Neural cell (in vitro differentiated cells): ENCODE results near the gene METTL14. TPM values are rescaled to one million over a fixed set of nuclear protein-coding genes. Genes with fewer than 3 reads are reported as not detected.
"Not testable (repeated sequence)": the region's sequence is repeated elsewhere in the genome, so short reads cannot be mapped to it uniquely, and the experiment has no call there.

ENCODE experiments used
- H2AFZ ChIP-seq: fragments of 200-600, 300-800 bp; sonication (generic), shearing (Covaris generic); 2 replicates; pipeline ENCODE4 v1.6.0; 2014; ENCODE audit warnings: low read depth, mild to moderate bottlenecking, antibody characterized with exemption, low read length, moderate library complexity
- H3F3A ChIP-seq: fragments of 200-600 bp; shearing (Covaris generic); 2 replicates; pipeline ENCODE4 v1.6.1; 2016; ENCODE audit warnings: mild to moderate bottlenecking, moderate library complexity, mixed read lengths, antibody characterized with exemption, low read length; ENCODE audit not compliant: insufficient read depth, poor library complexity, severe bottlenecking
- H3K27ac ChIP-seq: fragments of 200-600, 300-800 bp; sonication (generic), shearing (Covaris generic); 2 replicates; pipeline ENCODE4 v1.5.1; 2014; ENCODE audit warnings: mild to moderate bottlenecking, low read length, moderate library complexity
- H3K27me3 ChIP-seq: fragments of 300-800, 200-600 bp; sonication (generic), shearing (Covaris generic); 2 replicates; pipeline ENCODE4 v1.6.0; 2014; ENCODE audit warnings: mild to moderate bottlenecking, low read depth, low read length, moderate library complexity; ENCODE audit not compliant: insufficient read depth
- H3K36me3 ChIP-seq: fragments of 300-800, 200-600 bp; sonication (generic), shearing (Covaris generic); 2 replicates; pipeline ENCODE4 v1.5.1; 2014; ENCODE audit warnings: mild to moderate bottlenecking, antibody characterized with exemption, low read length, moderate library complexity; ENCODE audit not compliant: insufficient read depth
- H3K4me2 ChIP-seq: fragments of 300-800, 200-600 bp; sonication (generic), shearing (Covaris generic); 2 replicates; pipeline ENCODE4 v1.6.0; 2014; ENCODE audit warnings: mild to moderate bottlenecking, low read length
- H3K4me3 ChIP-seq: fragments of 300-800, 200-600 bp; sonication (generic), shearing (Covaris generic); 2 replicates; pipeline ENCODE4 v1.5.1; 2014; ENCODE audit warnings: mild to moderate bottlenecking, low read length, moderate library complexity
- H3K79me2 ChIP-seq: fragments of 200-600 bp; shearing (Covaris generic); replicated peaks from 2 replicates; pipeline ENCODE4 v1.6.0; 2014; ENCODE audit warnings: mild to moderate bottlenecking, low read length, moderate library complexity; ENCODE audit not compliant: insufficient read depth
- H3K9ac ChIP-seq: fragments of 300-800, 200-600 bp; sonication (generic), shearing (Covaris generic); 2 replicates; pipeline ENCODE4 v1.6.1; 2016; ENCODE audit warnings: mild to moderate bottlenecking, low read length, mixed read lengths
- H3K9me2 ChIP-seq: fragments of 200-600 bp; shearing (Covaris generic); 2 replicates; pipeline ENCODE4 v1.6.1; 2016; ENCODE audit warnings: mild to moderate bottlenecking, low read length, mixed read lengths; ENCODE audit not compliant: insufficient read depth
- H3K9me3 ChIP-seq: fragments of 200-600, 300-800 bp; sonication (generic), shearing (Covaris generic); 2 replicates; pipeline ENCODE4 v1.6.1; 2016; ENCODE audit warnings: mild to moderate bottlenecking, mixed run types, low read length, moderate library complexity, mixed read lengths
- H4K20me1 ChIP-seq: fragments of 200-600 bp; shearing (Covaris generic); 2 replicates; pipeline ENCODE4 v1.6.1; 2016; ENCODE audit warnings: mild to moderate bottlenecking, mixed run types; ENCODE audit not compliant: insufficient read depth
- EP300 ChIP-seq: fragments of 450-650 bp; conservative IDR thresholded peaks from 2 replicates; pipeline ENCODE4 v1.6.1; 2014; ENCODE audit warnings: antibody characterized with exemption, mild to moderate bottlenecking, moderate library complexity; ENCODE audit not compliant: poor library complexity, severe bottlenecking
- EZH2 ChIP-seq: fragments of 200-600, 300-800 bp; shearing (Covaris generic), sonication (generic); IDR thresholded peaks from 2 replicates; pipeline ENCODE4 v1.6.1; 2014; ENCODE audit warnings: antibody characterized with exemption, low read length, borderline replicate concordance, mild to moderate bottlenecking; ENCODE audit not compliant: insufficient read depth, poor library complexity, severe bottlenecking
- MXI1 ChIP-seq: fragments of 450-650 bp; conservative IDR thresholded peaks from 2 replicates; pipeline ENCODE4 v1.6.1; 2014; ENCODE audit warnings: antibody characterized with exemption, mild to moderate bottlenecking; ENCODE audit not compliant: poor library complexity, severe bottlenecking
- POLR2AphosphoS5 ChIP-seq: IDR thresholded peaks from 2 replicates; pipeline ENCODE4 v1.6.1; 2012
- RAD21 ChIP-seq: fragments of 450-650 bp; conservative IDR thresholded peaks from 2 replicates; pipeline ENCODE4 v1.6.1; 2014; ENCODE audit warnings: antibody characterized with exemption, mild to moderate bottlenecking, moderate library complexity
- SMC3 ChIP-seq: fragments of 450-650 bp; conservative IDR thresholded peaks from 2 replicates; pipeline ENCODE4 v1.6.1; 2014; ENCODE audit warnings: antibody characterized with exemption, mild to moderate bottlenecking, moderate library complexity; ENCODE audit not compliant: poor library complexity
- TAF1 ChIP-seq: IDR thresholded peaks from 2 replicates; pipeline ENCODE4 v1.6.1; 2012; ENCODE audit warnings: low read depth
- polyA plus RNA-seq: library from polyadenylated mRNA; depleted of rRNA; stranded (reverse); fragments of >200 nt; gene quantifications from 2 replicates; pipeline ENCODE4 v1.2.3, GENCODE V29; 2014
- TF ChIP-seq, protein P1 (sequence below): IDR thresholded peaks from 2 replicates; pipeline ENCODE4 v1.6.1; 2012; ENCODE audit warnings: borderline replicate concordance
- TF ChIP-seq, protein P2 (sequence below): fragments of 450-650 bp; IDR thresholded peaks from 2 replicates; pipeline ENCODE4 v1.5.1; 2014; ENCODE audit warnings: antibody characterized with exemption, mild to moderate bottlenecking, moderate library complexity; ENCODE audit not compliant: poor library complexity, severe bottlenecking

METTL14 gene
- polyA plus RNA-seq, 1 donor from 2014 or later, result 18.8 TPM

DNA sequence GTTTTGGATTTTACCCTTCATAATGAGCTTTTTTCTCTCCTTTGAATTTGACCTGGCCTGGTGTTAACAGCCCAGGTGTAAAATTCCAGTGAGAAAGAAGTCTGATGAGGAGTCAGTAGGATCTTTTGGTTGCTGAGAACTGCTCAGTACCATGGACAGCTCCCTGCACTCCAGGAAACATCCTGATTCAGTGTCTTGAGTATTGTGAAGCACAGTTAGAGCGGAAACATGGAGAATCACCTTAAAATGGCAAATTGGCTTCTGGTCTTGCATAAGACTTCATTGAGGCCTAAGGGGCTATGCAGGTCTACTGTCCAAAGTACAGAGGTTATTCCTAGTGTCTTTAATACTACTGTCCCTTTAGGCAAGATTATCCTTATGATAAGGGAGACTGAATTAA lies 16.0 kb upstream of the METTL14 start:
- not testable (repeated sequence) for H3F3A ChIP-seq, H4K20me1 ChIP-seq, H2AFZ ChIP-seq, H3K4me3 ChIP-seq, H3K79me2 ChIP-seq, H3K36me3 ChIP-seq, H3K4me2 ChIP-seq, H3K9ac ChIP-seq, H3K9me2 ChIP-seq, H3K27me3 ChIP-seq, H3K9me3 ChIP-seq, H3K27ac ChIP-seq
- TF ChIP-seq, protein P1, sequence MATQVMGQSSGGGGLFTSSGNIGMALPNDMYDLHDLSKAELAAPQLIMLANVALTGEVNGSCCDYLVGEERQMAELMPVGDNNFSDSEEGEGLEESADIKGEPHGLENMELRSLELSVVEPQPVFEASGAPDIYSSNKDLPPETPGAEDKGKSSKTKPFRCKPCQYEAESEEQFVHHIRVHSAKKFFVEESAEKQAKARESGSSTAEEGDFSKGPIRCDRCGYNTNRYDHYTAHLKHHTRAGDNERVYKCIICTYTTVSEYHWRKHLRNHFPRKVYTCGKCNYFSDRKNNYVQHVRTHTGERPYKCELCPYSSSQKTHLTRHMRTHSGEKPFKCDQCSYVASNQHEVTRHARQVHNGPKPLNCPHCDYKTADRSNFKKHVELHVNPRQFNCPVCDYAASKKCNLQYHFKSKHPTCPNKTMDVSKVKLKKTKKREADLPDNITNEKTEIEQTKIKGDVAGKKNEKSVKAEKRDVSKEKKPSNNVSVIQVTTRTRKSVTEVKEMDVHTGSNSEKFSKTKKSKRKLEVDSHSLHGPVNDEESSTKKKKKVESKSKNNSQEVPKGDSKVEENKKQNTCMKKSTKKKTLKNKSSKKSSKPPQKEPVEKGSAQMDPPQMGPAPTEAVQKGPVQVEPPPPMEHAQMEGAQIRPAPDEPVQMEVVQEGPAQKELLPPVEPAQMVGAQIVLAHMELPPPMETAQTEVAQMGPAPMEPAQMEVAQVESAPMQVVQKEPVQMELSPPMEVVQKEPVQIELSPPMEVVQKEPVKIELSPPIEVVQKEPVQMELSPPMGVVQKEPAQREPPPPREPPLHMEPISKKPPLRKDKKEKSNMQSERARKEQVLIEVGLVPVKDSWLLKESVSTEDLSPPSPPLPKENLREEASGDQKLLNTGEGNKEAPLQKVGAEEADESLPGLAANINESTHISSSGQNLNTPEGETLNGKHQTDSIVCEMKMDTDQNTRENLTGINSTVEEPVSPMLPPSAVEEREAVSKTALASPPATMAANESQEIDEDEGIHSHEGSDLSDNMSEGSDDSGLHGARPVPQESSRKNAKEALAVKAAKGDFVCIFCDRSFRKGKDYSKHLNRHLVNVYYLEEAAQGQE, result peak; percentile 58

DNA sequence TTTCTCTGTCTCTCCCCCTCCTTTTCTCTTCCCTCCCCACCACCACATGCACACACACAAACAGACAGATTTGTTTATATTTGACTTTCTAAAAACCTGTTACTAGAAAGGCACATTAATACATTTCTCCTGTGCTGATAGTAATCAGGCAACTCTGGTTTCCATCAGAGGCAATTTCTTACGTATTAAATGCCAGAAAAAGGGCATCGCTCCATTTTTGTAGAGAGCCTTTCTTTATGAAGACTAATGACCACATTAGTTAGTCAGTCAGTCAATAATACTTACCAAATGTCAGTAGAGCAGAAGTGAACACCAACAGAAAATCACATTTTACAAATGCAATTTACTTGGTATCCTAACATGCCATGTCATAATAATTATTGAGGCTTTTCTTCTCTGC lies 14.2 kb upstream of the METTL14 start:
- not testable (repeated sequence) for H3K9me2 ChIP-seq, H3K27ac ChIP-seq, H3K4me3 ChIP-seq, H4K20me1 ChIP-seq, H3K9ac ChIP-seq, H3K9me3 ChIP-seq, H2AFZ ChIP-seq, H3K36me3 ChIP-seq, H3K27me3 ChIP-seq, H3K79me2 ChIP-seq, H3F3A ChIP-seq, H3K4me2 ChIP-seq

DNA sequence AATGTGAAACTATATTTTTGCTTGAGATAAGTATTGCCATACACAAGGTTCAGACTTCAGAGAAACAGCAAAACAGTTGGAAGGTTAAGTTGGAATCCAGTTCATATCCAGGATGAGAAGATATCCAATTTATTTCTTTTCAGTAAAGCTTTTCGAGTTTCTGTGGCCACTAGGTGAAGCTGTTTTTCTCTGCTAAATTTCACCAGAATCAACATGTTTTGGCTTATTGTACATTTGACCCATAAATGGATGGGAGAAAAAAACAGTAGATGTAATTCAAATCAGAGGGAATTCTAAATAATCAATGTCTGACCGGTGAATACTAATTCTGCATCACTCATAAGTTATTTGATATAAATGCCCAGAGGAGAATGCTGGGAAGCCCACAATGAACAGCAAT lies 9.1 kb upstream of the METTL14 start:
- Histone ChIP-seq H3K79me2 (no peaks in the 10 kb centered on the region), H3K27me3 (no peaks in the 10 kb centered on the region), H2AFZ (no peak overlapping the region), H3K9me3 (no peaks in the 10 kb centered on the region), H3K4me2 (no peak overlapping the region), H3K4me3 (no peak overlapping the region), H3K9me2 (no peaks in the 10 kb centered on the region), H3K36me3 (no peaks in the 10 kb centered on the region), H3K9ac (no peak overlapping the region), H3K27ac (no peak overlapping the region), H3F3A (no peaks in the 10 kb centered on the region), H4K20me1 (no peaks in the 10 kb centered on the region)
- TF ChIP-seq, protein P2, sequence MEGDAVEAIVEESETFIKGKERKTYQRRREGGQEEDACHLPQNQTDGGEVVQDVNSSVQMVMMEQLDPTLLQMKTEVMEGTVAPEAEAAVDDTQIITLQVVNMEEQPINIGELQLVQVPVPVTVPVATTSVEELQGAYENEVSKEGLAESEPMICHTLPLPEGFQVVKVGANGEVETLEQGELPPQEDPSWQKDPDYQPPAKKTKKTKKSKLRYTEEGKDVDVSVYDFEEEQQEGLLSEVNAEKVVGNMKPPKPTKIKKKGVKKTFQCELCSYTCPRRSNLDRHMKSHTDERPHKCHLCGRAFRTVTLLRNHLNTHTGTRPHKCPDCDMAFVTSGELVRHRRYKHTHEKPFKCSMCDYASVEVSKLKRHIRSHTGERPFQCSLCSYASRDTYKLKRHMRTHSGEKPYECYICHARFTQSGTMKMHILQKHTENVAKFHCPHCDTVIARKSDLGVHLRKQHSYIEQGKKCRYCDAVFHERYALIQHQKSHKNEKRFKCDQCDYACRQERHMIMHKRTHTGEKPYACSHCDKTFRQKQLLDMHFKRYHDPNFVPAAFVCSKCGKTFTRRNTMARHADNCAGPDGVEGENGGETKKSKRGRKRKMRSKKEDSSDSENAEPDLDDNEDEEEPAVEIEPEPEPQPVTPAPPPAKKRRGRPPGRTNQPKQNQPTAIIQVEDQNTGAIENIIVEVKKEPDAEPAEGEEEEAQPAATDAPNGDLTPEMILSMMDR, result no peak
- TF ChIP-seq MXI1, result no peak
- no peak for TF ChIP-seq EP300
- no peak for TF ChIP-seq EZH2
- TF ChIP-seq POLR2AphosphoS5, result no peak
- no peak for TF ChIP-seq RAD21
- no peak for TF ChIP-seq TAF1
- no peak for TF ChIP-seq SMC3
- TF ChIP-seq, protein P1, result no peak
